OCI-LY7 (cell line): ENCODE measurements around the gene GPS1. TPM values are rescaled to one million over a fixed set of nuclear protein-coding genes. Genes with fewer than 3 reads are reported as not detected.

ENCODE experiments used
- BruUV-seq: library from RNA; stranded (reverse); fragments of 400-500 nt; replicated peaks from 2 replicates; lab custom pipeline; 2021; lab: Mats Ljungman, UMichigan
- CTCF ChIA-PET: fragments of 300-600 bp; sonication (Branson Sonifier 250); formaldehyde crosslinking; loops from one replicate; lab custom pipeline; 2022; ENCODE audit warnings: antibody characterized with exemption; ENCODE audit not compliant: unreplicated experiment; lab: Charles Lee
- POLR2A ChIA-PET: fragments of 300-600 bp; sonication (Branson Sonifier 250); formaldehyde crosslinking; loops from one replicate; lab custom pipeline; 2022; ENCODE audit warnings: antibody characterized with exemption; lab: Charles Lee
- DNase-seq: peaks from one replicate; pipeline ENCODE4 v3.0.0-alpha.2; 2015; ENCODE audit warnings: low spot score
- H2AFZ ChIP-seq: fragments of 200-600 bp; sonication (generic), shearing (Covaris generic); 2 replicates; pipeline ENCODE4 v1.6.1; 2014; ENCODE audit warnings: mild to moderate bottlenecking, antibody characterized with exemption, low read length, moderate library complexity
- H3K27ac ChIP-seq: fragments of 200-600 bp; sonication (generic); 2 replicates; pipeline ENCODE4 v1.5.1; 2014; ENCODE audit warnings: mixed run types, low read depth, mild to moderate bottlenecking, moderate library complexity, low read length, inconsistent platforms; ENCODE audit not compliant: poor library complexity, severe bottlenecking
- H3K36me3 ChIP-seq: fragments of 200-600 bp; sonication (generic); 2 replicates; pipeline ENCODE4 v1.6.1; 2014; ENCODE audit warnings: mild to moderate bottlenecking, antibody characterized with exemption, low read length, moderate library complexity, mixed read lengths; ENCODE audit not compliant: insufficient read depth
- H3K4me1 ChIP-seq: fragments of 200-600 bp; sonication (generic); 2 replicates; pipeline ENCODE4 v1.5.1; 2014; ENCODE audit warnings: mild to moderate bottlenecking, low read length; ENCODE audit not compliant: insufficient read depth, poor library complexity, severe bottlenecking
- H3K4me2 ChIP-seq: fragments of 200-600 bp; sonication (generic); 2 replicates; pipeline ENCODE4 v1.6.1; 2014; ENCODE audit warnings: mild to moderate bottlenecking, low read length
- H3K4me3 ChIP-seq: fragments of 200-600 bp; sonication (generic); 2 replicates; pipeline ENCODE4 v1.5.1; 2014; ENCODE audit warnings: mild to moderate bottlenecking, low read depth, low read length; ENCODE audit not compliant: poor library complexity, severe bottlenecking
- H3K79me2 ChIP-seq: fragments of 200-600 bp; sonication (generic); 2 replicates; pipeline ENCODE4 v1.6.1; 2016; ENCODE audit warnings: low read depth, mild to moderate bottlenecking, low read length, moderate library complexity, mixed read lengths; ENCODE audit not compliant: insufficient read depth
- H3K9me2 ChIP-seq: fragments of 200-600 bp; sonication (generic); 2 replicates; pipeline ENCODE4 v1.6.1; 2016; ENCODE audit warnings: mild to moderate bottlenecking, low read length, mixed read lengths; ENCODE audit not compliant: insufficient read depth
- H3K9me3 ChIP-seq: fragments of 200-600 bp; sonication (generic); 2 replicates; pipeline ENCODE4 v1.6.1; 2014; ENCODE audit warnings: mild to moderate bottlenecking, mixed run types, low read length, mixed read lengths
- H4K20me1 ChIP-seq: fragments of 200-600 bp; sonication (generic); 2 replicates; pipeline ENCODE4 v1.6.1; 2014; ENCODE audit warnings: mild to moderate bottlenecking, antibody characterized with exemption, low read length, moderate library complexity, mixed read lengths; ENCODE audit not compliant: insufficient read depth
- CTCF ChIP-seq: fragments of 200-600 bp; sonication (generic); conservative IDR thresholded peaks from 2 replicates; pipeline ENCODE4 v1.5.1; 2014; ENCODE audit warnings: mild to moderate bottlenecking, antibody characterized with exemption, low read length, moderate library complexity, mixed read lengths
- EZH2phosphoT487 ChIP-seq: fragments of 200-600 bp; sonication (generic); IDR thresholded peaks from 2 replicates; pipeline ENCODE4 v1.6.1; 2018; ENCODE audit warnings: low read depth, borderline replicate concordance, mild to moderate bottlenecking, mixed run types, antibody characterized with exemption, low read length, moderate library complexity, mixed read lengths
- intact Hi-C: fragments of 100-400 bp; cut with micrococcal nuclease; formaldehyde crosslinking; loops from one replicate; pipeline ENCODE4 v1.10.0; 2022; ENCODE audit not compliant: unreplicated experiment
- total RNA-seq, 2 experiments: library from RNA; depleted of rRNA in 1 of 2; stranded (reverse); fragments of >200 nt in 1 of 2; shearing (Covaris generic) in 1 of 2; gene quantifications; 2 replicates each; pipeline ENCODE4 v1.2.3, GENCODE V29; 2014 to 2022

Gene GPS1
- total RNA-seq, 2 experiments from 2014 or later: 133 to 169 TPM

GRCh38 chr17:82047914-82048570 lies 3.7 kb upstream of the GPS1 start:
- Histone ChIP-seq H3K27ac (no peak overlapping the region), H3K9me2 (no peaks in the 10 kb centered on the region), H3K4me1 (peaks cover 19% of the 10 kb centered on the region), H3K79me2 (peaks cover 8% of the 10 kb centered on the region; the same call in 1 of the 2 replicates), H3K36me3 (no peaks in the 10 kb centered on the region), H3K9me3 (no peaks in the 10 kb centered on the region), H3K4me2 (no peak overlapping the region), H3K4me3 (no peak overlapping the region), H4K20me1 (no peaks in the 10 kb centered on the region), H2AFZ (no peak overlapping the region)
- DNase-seq: no peak
- intact Hi-C loops: no loop called here
- ChIA-PET POLR2A (interaction anchor here (1.5 kb wide), 1 partner anchor 11 kb away, joined by 4 read pairs; the partner anchor contains the start of gene DCXR), CTCF (no interaction called here)
- TF ChIP-seq CTCF: no peak
- no peak for TF ChIP-seq EZH2phosphoT487
- TSS peak; percentile 72 for BruUV-seq

DNA sequence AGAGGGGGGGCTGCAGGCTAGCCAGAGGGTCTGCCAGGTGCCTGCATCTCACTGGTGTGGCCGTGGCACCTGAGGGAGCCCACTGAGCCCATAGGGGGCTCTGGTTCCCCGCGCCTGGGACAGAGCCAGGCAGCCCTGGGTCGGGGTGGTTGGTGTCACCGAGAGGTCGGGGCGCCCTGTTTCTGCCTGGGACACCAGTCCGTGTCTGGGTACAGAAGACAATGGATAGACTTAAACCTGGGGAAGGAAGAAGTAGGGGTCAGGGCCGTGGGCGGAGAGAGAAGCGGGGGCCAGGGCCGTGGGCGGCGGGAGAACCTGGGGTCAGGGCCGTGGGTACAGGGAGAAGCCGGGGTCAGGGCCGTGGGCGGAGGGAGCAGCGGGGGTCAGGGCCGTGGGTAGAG lies 3.1 kb upstream of the GPS1 start:
- Histone ChIP-seq H4K20me1 (no peaks in the 10 kb centered on the region), H3K4me1 (peaks cover 21% of the 10 kb centered on the region), H3K9me2 (no peaks in the 10 kb centered on the region), H3K4me3 (no peak overlapping the region), H2AFZ (no peak overlapping the region), H3K4me2 (no peak overlapping the region), H3K27ac (no peak overlapping the region), H3K36me3 (0 out of 2 replicates have a peak, but pooled peaks cover 4% of the 10 kb centered on the region), H3K79me2 (peaks cover 8% of the 10 kb centered on the region; the same call in 1 of the 2 replicates), H3K9me3 (no peaks in the 10 kb centered on the region)
- BruUV-seq: no TSS peak
- DNase-seq: no peak
- CTCF ChIA-PET: no interaction called here
- POLR2A ChIA-PET: no interaction called here
- intact Hi-C loops: no loop called here
- no peak for TF ChIP-seq CTCF

DNA sequence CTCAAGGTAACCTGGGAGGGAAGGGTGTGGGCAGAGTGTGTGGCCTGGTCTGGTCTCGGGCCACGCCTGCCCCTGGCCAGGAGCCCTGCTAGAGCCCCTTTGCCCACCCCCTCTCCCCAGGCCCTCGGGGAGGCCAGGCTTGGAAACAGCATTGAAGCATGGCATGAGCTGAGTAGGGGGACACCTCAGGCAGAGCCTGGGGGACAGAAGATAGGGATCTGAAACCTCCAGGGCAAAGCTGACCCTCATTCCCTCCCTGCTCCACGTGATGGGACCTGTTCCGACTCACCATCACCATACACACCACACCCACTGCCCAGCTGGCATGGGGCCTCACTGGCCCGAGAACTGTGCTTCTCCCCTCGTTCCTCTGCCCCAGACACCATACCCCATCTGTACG lies 2.6 kb upstream of the GPS1 start:
- ChIA-PET CTCF (interaction anchor here (0.6 to 0.8 kb wide), 2 partner anchors 11 to 13 kb away, joined by 3 read pairs; partner anchors contain the start of gene DCXR), POLR2A (interaction anchor here (1.0 kb wide), 1 partner anchor 11 kb away, joined by 3 read pairs; the partner anchor contains the start of gene DCXR)
- H3K27ac ChIP-seq: no peak overlapping the region
- H3K36me3 ChIP-seq: peaks cover 9% of the 10 kb centered on the region; the same call in 1 of the 2 replicates
- DNase-seq: no peak
- H3K4me1 ChIP-seq: peaks cover 21% of the 10 kb centered on the region
- no peak overlapping the region for H3K4me3 ChIP-seq
- H2AFZ ChIP-seq: no peak overlapping the region
- TF ChIP-seq EZH2phosphoT487: no peak
- no peak for TF ChIP-seq CTCF
- no TSS peak for BruUV-seq
- H3K79me2 ChIP-seq: peaks cover 8% of the 10 kb centered on the region; the same call in 1 of the 2 replicates
- no peaks in the 10 kb centered on the region for H4K20me1 ChIP-seq
- no peaks in the 10 kb centered on the region for H3K9me3 ChIP-seq
- no peaks in the 10 kb centered on the region for H3K9me2 ChIP-seq
- no peak overlapping the region for H3K4me2 ChIP-seq
- intact Hi-C loops: no loop called here
